GM12892 (cell line): Measurements from ENCODE around the gene RBMS1.

Experiments
- POLR2A ChIP-seq: IDR thresholded peaks from 2 replicates; pipeline ENCODE4 v1.6.1; 2011; ENCODE audit warnings: low read depth, low read length, control low read depth
- POLR2AphosphoS5 ChIP-seq: IDR thresholded peaks from 2 replicates; pipeline ENCODE4 v1.6.1; 2011; ENCODE audit warnings: low read depth, low read length, control low read depth

- TF ChIP-seq POLR2AphosphoS5 (no peak), POLR2A (no peak)
These were observed 70.5 kb downstream of the RBMS1 start for GRCh38 chr2:160423126-160423525.
